GM18511 (cell line): Measurements from ENCODE around the gene CYBRD1.

ENCODE experiments used
- ATAC-seq: cut with Tn5 transposase; IDR thresholded peaks from one replicate; pipeline ENCODE4 v1.9.1; 2021; ENCODE audit warnings: mild to moderate bottlenecking, moderate library complexity; ENCODE audit not compliant: unreplicated experiment

CYBRD1 gene

DNA sequence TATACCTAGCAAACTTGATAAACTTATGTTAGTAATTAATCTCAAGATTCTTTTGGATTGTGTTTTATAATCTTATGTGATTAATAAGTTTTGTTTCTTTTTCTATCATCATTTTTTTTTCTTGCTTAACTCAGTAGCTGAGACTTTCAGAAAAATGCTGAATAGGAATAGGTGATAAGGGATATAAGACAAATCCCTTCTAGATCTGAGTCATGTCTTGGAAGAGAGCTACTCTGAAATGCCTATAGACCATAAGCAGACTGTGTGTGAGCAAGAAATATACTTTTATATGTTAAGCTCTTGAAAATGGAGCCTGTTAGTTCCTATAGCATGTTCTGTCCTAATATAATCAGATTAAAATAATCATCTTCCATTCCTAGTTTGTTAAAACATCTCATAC is 29.6 kb downstream of the CYBRD1 start:
- no peak for ATAC-seq

DNA sequence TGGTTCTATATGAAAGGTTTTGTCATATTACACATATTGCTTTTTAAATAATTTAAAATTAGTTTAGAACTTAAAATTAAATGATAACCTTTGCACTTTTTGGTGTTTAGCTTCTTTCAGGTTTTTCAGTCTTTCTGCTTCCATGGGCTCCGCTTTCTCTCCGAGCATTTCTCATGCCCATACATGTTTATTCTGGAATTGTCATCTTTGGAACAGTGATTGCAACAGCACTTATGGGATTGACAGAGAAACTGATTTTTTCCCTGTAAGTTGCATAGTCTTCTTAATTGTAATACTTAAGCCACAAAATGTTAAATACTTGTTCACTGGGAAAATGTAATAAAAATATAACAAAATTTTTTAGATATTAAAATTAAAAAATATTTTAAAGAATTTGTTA is 31.0 kb downstream of the CYBRD1 start:
- no peak for ATAC-seq

DNA sequence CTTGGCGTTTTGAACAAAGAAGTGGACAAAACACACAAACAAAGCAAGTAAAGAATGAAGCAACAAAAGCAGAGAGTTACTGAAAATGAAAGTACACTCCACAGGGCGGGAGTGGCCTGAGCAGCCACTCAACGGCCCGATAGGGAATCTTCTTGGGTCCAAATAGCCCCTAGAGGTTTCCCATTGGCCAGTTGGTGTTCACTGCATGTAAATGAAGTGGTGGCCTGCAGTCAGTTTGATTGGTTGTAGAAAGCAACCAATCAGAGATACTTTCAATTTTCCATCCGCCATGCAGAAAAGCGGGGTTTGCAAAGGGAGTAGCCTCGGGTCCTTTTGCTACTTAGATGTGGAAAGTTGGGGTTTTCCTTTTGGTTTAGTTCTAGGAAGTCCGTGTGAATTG is 31.6 kb downstream of the CYBRD1 start:
- no peak for ATAC-seq

DNA sequence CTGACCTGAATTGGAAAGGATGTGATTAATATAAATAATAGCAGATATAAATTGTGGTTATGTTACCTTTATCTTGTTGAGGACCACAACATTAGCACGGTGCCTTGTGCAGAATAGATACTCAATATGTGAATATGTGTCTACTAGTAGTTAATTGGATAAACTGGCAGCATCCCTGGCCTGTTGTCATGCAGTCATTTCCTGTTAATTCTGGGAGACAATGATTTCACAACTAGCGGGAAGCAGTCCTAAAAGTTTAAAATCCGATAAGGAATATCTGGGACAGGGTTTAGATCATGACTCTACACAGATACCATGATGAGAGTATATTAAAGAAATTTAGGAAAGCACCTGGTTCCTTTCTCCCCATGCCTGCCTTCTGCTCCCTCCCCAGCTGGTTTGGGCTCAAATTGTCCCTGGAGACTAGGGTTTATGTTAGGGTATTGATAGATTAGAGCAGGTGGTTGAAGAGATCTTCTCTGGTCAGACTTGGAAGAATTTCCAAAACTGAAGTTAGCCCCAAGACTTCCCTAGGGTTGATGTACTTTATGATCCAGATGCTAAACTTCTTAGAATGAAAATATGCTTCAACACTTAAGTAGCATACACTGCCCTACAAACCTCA is 32.8 kb downstream of the CYBRD1 start:
- ATAC-seq = no peak

DNA sequence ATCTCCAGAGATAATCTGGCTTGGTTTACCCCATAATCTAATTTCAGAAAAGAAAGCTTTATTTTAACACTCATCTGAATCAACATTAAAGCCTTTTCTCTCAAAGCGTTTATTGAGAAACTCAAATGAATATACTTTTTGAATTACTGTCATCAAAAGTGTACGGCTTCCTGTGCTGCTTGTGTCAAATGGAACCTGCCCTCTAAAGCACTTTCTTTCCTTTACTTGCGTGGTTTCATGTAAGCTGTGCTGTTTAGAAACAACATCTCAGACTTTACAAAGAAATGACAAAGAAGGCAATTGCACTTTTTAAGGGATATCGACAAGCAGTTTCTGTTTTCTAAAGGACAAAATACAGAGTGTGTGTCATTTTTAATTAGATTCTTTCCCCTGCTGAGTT is 35.1 kb downstream of the CYBRD1 start:
- no peak for ATAC-seq

DNA sequence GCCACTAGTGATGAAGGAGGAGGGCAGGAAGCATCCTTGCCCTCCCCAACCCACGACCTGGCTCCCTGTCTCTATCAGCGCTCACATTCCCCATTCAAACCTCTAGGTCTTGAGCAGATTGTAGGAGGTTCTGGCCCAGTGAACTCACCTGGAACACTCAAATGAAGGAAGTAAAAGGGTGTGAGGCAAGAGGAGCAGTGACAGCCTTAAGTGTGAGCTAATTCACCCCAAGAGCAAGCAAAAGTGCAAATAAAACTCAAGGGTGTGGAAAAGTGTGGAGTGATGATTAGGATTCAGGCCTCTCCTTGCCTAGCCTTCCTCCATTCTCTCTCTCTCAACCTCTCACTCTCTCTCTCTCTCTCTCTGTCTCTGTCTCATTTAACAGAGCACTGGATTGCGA is 41.0 kb downstream of the CYBRD1 start:
- no peak for ATAC-seq

DNA sequence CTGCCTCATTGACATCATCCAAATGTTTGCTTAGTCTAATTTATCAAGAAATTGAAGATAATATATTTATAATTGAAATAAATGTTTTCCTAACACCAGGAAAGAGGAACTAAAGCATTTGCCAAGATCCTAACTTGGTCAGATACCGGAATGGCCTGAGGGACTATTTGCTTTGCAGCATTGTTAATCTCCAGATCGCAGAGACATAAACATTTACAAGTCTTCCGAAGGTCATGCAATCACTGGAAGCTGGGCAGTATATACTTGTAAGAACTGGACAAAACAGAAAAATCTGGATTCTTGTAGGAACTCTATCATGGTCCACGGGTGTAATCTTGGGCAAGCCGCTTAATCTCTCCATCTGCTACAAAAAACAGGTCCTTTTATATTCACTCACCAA is 42.2 kb downstream of the CYBRD1 start:
- no peak for ATAC-seq

DNA sequence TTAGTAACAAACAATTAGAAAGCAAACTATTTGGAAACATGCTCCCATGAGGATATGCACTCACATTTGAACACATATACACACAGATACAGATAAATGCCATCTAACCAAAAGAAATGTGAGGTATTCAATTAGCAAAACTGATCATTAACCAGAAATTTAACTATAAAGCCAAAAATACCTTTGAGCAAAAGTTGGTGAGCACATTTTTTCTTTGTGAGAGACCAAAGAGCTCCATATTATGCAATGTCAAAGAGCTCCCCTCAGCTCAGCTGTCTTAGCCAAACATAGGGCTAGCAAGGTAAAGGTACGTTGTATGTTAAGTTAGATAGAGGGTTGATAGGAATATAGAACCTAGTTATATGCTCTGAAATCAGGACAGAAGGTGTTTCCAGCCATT is 43.8 kb downstream of the CYBRD1 start:
- no peak for ATAC-seq

DNA sequence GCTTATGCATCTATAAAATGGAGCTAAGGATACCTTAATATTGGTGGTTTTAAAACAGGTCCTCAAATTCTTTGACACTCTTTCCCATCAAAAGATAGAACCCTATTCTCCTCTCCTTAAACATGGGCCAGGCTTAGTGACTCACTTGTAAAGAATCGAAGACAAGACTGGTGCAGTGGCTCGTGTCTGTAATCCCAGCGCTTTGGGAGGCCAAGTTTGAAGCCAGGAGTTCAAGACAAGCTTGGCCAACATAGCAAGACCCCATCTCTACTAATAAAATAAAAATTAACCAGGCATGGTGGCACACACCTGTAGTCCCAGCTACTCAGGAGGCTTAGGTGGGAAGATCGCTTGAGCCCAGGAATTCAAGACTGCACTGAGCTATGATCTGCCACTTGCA is 44.5 kb downstream of the CYBRD1 start:
- no peak for ATAC-seq

DNA sequence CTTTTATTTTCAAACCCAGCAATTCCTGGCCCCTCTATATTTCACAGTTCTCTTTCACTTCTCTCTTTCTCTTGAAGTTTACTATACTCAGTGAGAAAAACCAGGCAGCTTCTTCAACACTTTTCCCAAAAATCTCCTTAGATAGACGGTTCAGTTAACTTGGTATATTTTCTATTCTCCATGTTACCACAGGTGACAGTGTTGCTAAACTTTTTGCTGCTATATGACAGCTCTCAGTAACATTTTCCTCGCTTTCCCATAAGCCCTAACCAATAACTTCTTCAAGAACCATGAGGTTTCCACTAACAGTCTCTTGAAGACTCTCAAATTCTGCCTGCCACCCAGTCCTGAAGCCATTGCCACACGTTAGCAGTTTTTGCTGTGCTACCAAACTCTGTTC is 45.8 kb downstream of the CYBRD1 start:
- no peak for ATAC-seq

DNA sequence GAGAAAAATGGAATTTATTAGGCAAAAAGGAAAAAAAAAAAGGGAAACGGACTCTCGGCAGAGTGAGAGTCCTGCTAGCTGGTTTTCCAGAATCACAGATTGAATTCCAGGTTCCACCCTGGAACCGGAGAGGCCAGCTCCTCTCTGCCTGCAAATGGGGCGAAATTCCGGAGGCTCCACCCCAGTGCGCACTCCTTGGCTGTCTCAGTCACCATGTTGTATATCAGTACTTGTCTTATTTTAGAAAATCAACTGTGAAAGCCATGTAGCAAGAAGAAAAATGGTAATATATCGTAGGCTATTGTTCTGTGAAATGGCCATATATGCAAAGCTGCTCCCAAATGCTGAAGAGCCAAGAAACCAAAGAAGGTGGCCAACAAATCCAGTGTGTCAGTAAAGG is 49.4 kb downstream of the CYBRD1 start:
- no peak for ATAC-seq

DNA sequence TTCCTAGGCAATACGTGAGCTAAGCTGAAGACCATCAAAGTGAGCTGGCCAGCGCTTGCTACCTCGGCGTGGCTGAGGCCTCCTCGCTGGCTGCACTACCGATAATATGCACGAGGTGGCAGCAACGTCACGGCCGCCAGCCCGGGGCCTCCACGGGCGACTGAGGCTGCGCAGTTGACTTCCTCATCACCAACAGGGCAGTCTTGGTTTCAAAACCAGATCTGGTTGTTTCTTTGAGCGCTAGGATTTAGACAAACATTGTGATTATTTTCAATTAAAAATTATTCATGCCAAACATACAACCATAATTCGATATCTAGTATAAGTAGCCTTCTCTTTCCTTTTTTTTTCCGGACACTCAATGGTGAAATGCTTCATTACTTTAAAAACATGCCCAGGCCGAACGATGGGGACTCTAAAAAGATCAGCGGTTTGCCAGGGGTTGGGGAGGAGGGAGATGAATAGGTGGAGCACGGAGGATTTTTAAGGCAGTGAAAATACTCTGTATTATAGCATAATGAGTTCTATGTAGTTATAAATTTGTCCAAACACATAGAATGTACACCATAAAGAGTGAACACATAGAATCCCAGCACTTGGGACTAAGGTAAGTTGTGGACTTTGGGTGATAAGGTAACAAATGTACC is 52.0 kb downstream of the CYBRD1 start:
- peak; percentile 75 for ATAC-seq

DNA sequence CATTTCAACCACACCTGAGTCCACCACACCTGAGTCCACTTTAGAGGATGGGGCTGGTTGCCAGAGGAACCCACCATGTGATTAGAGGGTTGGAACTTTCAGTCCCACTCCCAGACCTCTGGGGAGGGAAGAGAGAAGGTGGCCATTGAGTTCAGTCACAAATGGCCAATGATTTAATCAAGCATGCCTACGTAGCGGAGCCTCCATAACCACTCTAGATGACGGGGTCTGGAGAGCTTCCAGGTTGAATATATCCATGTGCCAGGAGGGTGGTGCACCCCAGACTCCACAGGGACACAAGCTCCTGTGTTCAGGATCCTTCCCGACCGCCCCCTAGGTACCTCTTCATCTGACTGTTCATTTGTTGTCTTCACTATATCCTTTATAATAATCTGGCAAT is 53.3 kb downstream of the CYBRD1 start:
- ATAC-seq = no peak

DNA sequence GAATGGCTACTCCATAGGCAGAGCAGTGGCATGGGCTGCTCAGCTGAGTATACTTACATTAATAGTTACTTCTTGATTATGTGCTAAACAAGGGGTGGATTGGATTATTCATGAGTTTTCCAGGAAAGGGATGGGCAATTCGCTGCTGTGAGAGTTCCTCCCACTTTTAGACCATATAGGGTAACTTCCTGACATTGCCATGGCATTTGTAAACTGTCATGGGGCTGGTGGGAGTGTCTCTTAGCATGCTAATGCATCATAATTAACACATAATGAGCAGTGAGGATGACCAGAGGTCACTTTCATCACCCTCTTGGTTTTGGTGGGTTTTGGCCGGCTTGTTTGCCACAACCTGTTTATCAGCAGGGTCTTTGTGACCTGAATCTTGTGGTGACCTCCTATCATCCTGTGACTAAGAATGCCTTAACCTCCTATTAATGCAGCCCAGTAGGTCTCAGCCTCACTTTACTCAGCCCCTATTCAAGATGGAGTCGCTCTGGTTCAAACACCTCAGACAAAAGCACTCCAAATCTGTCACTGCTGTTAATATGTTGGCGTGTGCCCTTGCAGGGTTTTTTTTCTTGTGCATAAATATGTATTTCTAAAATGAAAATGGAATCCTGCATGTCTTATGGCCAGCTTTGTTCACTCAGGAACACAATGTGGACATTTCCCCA is 56.0 kb downstream of the CYBRD1 start:
- no peak for ATAC-seq

DNA sequence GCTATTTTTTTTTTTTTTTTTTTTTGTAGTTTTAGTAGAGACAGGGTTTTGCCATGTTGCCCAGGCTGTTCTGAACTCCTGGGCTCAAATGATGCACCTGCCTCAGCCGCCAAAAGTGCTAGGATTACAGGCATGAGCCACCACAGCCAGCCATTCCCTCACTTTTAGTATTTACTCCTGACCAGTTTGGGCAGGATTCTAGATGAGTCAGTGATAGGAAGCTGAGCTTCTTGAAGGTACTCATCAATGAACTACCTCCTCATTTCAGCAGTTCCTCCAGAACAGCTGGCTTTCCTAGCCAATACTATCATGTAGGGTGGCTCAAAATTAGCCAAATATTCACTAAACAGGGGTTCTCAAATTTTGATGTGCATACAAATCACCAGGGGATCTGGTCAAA is 57.2 kb downstream of the CYBRD1 start:
- ATAC-seq = no peak

DNA sequence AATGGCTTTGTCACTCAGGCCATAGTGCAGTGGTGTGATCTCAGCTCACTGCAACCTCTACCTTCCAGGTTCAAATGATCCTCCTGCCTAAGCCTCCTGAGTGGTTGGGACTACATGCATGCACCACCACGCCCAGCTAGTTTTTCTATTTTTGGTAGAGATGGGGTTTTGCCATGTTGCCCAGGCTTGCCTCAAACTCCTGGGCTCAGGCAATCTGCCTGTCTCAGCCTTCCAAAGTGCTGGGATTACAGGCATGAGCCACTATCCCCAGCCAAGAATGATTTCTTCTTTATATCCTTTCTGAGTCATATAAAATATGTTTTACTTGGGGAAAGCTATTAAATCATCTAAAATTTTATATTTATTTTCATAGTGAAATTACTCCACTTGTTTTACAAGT is 61.3 kb downstream of the CYBRD1 start:
- ATAC-seq = no peak

DNA sequence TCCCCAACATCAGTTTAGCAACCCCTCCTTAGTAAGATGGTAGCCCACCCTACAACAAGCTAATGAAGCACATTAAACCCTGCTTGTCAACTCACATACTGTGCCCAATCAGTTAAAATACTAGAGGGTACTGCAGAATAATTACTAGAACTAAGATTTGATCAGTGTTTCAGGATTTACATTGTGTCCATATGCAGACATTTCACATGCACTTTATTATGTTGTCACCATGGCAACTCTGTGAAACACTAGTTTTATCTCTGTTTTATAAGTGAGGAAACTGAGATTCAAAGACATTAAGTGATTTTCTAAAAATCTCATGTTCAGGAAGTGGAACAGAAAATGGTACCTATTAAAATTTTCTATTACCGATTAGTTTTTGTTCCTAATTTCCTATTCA is 61.7 kb downstream of the CYBRD1 start:
- ATAC-seq = no peak

DNA sequence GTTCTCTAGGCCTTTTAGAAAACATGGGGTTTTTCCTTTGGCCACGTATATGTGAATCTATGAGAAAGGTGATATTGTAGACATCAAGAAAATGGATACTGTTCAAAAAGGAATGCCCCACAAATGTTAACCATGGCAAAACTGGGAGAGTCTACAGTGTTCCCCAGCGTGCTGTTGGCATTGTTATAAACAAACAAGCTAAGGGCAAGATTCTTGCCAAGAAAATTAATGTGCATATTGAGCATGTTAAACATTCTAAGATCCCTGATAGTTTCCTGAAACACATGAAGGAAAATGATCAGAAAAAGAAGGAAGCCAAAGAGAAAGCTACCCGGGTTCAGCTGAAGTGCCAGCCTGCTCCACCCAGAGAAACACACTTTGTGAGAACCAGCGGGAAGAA is 64.9 kb downstream of the CYBRD1 start:
- no peak for ATAC-seq

DNA sequence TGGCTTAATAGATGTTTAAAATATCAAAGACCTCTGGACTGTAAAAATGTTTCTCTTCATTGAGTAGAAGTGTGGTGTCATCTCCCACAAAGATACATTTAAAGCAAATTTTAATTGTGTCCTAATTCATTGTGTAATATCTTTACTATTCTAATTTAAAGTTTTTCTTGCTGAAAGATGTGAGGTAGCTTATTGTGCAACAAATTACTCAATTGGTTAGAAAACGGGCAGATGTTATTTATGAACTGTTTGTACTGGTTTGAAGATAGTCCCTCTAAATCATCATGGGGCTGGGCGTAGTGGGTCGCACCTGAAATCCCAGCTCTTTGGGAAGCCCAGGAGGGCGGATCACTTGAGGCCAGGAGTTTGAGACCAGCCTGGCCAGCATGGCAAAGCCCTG is 65.3 kb downstream of the CYBRD1 start:
- ATAC-seq = no peak

DNA sequence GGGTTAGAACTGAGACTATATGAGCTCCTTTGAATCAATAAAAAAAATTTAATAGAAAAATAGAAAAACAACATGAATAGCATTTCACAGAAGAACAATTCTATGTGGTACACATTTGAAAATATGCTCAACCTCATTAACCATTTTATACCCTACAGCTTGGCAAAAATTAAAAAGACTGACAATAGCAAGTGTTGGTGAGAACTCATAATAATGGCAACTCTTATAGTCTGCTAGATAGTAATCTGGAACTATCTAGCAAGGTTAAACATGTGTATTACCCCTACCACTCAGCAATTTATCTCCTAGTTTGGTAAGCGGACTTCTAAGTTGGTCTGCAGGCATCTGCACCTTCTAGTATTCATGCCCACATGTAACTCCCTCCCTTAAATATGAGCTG is 67.8 kb downstream of the CYBRD1 start:
- ATAC-seq = no peak

DNA sequence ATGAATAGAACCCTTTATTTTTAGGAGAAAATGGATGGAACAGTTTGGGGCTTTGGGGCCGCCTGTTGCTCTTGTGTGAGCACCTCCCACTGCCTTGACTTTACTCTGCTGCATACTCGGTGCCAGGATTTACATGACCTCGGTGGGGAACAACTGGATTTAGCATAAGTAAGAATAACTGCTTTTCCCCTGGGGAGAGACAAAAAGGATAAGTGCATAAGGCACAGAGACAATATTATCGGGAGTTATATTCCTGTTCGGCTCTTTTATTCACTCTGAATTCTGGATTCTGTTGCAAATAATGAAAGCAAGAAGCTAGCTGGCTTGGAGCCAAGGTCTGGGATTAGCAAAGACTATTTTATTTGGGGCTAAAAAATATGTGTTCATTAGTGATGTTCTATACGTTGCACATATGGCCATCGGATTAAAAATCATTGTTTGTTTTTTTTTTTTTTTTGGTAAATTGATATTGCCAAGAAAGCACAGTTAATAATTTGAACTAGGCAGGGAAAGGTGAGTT is 69.8 kb downstream of the CYBRD1 start:
- ATAC-seq = no peak

DNA sequence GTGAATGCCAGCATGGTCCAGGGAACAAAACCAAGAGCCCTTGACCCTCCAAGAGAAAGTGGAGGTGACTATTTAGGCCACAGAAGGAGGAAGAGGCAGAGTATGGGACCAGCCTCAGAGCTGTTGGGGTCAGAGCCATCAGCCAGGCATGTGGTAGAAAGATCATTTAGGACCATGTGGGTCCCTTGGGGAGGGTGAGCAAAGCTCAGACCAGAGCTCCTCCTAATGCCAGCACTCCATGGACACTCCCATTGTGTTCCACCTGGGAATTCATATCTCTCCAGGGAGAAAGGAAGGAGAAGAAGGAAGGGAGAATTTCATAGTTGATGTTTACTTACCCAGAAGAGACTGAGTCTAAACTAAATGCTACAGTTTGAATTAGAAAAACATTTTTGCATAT is 73.2 kb downstream of the CYBRD1 start:
- ATAC-seq = no peak
